ENCODE data around the gene RIMS1.

RIMS1 gene

DNA sequence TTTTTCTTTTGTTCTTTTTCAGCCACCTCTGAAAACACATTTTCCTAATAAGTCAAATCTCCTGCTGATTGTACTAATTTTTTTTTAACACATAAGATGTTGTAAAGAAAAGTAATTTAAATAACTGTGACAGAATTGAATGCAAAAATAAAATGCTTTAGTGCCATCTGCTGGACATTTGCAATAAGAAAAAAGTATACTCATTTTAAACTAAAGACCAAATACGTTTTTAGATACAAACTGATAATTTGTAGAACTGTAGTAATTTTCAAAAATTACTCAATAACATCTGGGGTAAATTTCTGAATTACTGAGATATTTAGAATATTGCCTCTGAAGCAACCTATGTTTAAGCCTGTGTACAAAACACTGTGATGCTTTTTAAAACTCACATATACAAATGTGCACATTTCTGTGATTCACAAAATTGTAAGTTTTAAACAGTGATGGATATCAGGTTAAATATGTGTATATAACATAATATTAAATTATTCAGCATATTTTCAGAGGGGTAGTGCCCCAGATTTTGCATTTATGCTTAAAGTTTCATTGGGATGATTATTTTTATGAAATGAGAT, 198.7 kb downstream of the RIMS1 start:
- no peak for DNase-seq (ENCODE audit: low read depth)

DNA sequence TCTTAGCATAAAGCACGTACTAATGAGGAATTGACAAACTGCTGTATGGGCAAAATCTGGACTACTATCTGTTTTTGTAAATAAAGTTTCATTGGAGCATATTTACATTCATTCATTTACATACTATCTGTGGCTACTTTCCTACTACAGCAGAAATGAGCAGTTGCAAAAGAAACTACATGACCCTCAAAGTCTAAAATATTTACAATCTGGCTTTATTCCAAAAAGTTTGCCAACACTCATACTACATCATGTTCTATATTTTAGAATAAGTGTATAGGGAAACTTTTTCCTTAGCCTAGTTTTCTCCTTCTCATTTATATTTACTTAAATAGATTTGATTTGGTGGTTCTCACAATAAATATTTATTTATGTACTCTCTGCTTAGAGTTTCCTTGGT, 208.2 kb downstream of the RIMS1 start:
- no peak for DNase-seq (ENCODE audit: low read depth)

DNA sequence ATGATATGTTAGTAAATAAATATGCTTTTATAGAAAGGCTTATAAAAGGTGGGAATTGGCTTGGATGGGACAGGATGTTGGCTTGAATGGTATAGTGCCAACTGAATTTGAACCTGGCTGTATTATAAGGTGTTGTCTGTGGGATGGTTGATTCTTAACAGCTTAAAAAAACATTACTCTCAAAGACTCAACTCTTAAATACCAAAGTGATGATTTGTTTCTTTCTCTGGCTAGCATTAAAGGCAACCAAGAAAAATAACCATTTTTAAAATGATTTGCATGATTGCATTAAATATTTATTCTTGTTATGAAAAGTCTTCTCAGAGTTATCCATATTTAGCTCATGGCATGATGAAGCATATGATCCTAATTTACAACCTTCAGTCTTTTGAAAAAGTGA, 216.2 kb downstream of the RIMS1 start:
- DNase-seq (ENCODE audit: low read depth): no peak

DNA sequence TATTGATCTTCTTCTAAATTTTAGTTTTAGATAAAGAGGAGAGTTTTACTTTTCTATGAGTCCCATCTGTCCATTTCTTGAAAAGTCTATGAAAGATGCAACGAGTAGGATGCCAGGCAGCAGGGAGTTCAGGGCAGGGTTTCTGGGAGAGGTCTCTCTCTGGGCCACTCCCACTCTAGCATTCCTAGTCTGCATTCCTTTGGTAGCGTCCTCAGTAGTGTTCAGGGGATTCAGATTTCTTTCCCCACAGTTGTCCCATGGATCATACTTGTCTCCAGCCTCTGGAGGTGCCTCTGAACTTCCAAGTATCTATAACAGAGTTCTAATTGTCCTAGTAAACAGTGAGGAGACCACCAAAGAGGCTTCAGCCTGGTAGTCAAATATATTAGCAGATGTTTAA, 225.3 kb downstream of the RIMS1 start:
- no peak for DNase-seq (ENCODE audit: low read depth)

DNA sequence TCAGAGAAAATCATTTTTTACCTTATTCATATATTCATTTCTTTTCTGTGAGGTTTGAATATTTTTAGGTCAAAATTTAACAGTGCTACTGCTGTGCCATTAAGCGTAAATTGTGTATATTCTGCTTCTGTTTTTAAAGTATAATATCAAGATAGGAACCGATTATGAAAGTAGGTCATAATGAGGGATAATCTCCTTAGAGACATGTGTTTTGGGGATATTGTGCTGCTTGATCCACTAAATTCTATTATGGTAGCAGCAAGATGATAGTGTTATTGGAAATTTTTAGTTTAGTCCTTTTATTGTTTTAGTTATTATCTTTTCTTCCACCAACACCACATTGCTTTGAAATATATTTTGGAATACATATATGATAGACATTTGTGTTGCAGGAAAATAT, 244.0 kb downstream of the RIMS1 start:
- DNase-seq (ENCODE audit: low read depth): no peak

DNA sequence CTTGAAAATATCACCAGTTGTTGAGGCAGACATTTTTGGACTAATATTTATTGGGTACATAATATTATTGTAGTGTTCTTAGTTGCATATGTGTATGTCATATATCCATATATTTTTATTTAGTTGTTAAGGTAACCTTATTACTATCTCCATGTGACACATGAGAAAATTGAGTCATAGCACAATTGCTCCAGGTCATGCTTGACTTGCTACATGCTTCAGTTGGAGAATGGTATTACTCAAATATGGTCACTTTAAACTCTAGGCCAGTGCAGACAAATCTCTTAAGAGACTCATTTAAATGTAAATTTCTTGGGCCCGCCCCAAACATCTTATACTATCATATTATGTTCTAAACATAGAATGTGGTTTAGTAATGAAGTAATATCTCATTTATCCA, 246.1 kb downstream of the RIMS1 start:
- no peak for DNase-seq (ENCODE audit: low read depth)

DNA sequence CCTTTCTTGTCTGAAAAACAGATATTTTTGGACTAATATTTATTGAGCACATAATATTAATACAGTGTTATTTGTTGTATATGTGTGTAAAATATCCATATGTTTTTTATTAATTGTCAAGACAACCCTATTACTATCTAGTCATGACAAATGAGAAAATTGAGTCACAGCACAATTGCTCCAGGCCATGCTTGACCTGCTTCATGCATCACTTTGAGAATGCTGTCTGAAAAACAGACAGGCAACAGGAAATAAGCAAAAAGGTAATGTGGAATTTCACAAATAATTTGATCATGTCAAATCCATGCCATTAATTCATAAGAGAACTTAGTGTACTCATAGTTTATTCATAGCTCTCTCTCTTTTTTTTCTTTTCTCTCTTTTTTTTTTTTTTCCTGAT, 246.5 kb downstream of the RIMS1 start:
- DNase-seq (ENCODE audit: low read depth): no peak

DNA sequence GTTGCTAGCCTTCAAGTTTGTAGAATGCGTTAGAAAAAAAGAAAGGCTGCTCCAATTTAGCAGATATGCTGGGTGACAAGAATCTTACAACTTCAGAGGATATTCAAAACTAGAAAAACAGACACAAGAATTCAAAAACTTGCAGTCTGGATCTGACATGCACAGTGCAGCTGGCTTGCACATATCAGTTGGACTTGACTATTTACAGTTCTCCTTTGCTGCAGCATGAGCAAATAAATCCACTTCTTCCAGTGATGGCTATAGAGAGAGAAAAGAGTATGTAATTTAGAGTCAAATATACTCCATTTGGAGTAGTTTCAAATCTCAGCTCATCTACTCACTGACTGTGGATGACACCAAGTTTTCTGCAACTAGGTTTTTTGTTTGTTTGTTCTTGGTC, 247.0 kb downstream of the RIMS1 start:
- no peak for DNase-seq (ENCODE audit: low read depth)

DNA sequence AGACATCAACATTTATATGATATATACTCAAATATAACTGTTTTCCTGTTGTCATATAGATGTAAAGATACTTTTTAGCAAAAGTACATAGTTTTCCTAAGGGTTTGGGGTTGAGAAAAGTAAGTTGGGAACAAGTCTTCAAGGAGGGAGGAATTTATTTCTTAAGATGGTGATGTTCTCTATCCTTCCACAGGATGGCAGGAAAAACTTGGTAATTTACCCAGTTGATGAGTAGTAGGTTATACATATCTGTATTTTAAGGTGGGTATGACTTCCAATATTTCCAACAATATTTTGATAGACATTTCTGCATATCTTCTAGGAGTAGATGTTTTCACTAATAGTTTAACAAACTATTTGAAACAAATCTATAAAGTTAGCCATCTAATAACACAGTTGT, 254.4 kb downstream of the RIMS1 start:
- DNase-seq (ENCODE audit: low read depth): no peak

DNA sequence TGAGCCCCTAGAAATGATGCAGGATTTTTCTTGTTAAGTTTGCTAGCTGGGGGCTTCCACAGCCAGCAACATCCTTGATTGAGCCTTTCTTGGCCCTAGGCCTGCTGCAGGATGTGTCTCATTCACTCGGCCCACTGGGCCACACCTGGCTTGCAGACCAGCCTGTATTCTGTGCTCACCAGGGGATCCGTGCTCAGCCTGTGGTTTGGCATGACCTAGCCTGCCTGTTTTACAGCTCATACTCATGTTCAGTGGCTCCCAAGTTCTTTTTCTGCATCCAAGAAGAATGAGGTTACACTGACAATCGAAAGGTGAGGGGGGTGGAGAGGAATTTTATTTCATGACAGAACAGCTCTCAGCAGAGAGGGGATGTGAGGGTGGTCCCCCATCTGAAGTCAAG, 263.4 kb downstream of the RIMS1 start:
- DNase-seq (ENCODE audit: low read depth): no peak

DNA sequence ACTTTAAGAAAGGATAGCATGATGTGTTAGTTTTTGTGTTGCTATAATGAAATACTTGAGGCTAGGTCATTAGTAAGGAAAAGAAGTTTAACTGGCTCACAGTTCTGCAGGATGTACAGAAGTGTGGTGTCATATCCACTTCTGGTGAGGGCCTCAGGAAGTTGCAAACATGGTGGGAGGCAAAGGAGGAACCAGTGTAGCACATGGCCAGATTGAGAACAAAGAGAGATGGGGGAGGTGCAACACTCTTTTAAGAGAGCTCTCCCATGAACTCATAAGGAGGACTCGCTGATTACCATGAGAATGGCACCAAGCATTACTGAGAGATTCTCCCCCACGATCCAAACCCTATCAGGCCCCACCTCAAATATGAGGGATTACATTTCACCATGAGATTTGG, 265.4 kb downstream of the RIMS1 start:
- DNase-seq (ENCODE audit: low read depth): no peak

DNA sequence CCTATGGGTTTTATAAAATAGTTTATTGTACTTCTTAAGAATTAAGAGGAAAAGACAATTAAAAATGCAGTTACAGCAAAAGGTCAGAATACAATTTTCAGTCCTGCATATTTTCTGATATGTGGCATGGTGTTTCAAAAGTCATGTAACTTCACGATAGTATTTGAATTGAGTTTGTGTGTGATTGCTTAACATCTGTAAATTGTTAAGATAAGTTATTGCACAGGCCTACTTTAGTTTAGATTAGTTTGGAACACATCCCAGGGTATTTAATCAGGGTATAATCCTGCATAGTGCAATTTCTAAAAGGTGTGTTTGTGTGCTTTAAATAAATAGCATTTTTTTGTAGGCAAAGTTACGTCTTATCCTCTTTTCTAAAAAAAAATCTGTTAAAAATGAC, 289.6 kb downstream of the RIMS1 start:
- DNase-seq (ENCODE audit: low read depth): no peak

DNA sequence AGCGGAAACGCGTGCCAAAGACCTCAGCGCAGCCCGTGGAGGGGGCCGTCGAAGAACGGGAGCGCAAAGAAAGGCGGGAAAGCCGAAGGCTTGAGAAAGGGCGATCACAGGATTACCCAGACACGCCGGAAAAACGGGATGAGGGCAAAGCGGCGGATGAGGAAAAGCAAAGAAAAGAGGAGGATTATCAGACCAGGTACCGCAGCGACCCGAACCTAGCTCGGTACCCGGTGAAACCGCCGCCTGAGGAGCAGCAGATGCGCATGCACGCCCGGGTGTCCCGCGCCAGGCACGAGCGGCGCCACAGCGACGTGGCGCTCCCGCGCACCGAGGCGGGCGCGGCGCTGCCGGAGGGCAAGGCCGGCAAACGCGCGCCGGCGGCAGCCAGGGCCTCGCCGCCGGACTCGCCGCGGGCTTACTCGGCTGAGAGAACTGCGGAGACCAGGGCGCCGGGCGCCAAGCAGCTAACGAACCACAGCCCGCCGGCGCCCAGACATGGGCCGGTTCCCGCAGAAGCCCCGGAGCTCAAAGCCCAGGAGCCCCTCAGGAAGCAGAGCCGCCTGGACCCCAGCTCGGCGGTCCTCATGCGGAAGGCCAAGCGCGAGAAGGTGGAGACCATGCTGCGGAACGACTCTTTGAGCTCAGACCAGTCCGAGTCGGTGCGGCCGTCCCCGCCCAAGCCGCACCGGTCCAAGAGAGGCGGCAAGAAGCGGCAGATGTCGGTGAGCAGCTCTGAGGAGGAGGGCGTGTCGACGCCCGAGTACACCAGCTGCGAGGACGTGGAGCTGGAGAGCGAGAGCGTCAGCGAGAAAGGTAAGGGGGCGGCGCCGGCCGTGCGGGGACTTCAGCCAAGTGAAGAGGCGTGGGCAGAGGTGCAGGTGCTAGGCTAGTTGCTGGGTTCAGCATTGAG, 296.2 kb downstream of the RIMS1 start:
- DNase-seq (ENCODE audit: low read depth): no peak

DNA sequence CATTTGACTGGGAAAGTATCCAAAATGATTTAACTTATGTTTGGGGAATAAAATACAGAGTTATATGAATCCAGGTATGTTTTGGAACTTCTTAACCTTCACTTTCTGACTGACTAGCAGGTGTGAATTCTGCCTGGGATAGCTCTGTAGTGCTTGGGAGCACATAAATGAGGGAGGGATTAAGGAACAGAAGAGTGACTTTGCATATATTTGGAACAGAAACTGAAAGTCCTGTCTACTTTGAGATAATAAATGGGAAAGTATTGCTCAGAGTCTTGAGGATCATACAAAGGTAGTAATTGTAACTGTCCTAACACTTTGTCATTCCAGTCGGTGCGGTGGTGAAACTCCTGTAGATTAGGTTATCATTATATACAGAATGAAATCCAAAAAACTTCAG, 317.6 kb downstream of the RIMS1 start:
- no peak for DNase-seq (ENCODE audit: low read depth)

DNA sequence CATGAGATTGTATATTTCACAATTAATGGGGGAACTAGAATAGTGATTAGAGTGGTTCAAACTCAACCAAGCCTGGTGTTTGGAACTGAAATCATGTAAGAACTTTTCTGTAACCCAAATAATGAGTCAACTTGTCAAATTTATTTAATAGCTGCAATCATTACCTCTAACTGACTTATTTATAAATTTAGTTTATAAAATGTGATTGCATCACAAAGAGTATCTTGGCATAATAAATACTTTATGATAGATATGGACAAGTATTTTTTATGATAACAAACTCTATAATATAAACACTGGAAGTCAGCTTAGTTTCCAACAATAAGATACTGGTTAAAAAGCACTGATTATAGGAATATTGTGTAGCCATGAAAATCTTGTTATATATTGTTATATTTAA, 319.1 kb downstream of the RIMS1 start:
- DNase-seq (ENCODE audit: low read depth): no peak

DNA sequence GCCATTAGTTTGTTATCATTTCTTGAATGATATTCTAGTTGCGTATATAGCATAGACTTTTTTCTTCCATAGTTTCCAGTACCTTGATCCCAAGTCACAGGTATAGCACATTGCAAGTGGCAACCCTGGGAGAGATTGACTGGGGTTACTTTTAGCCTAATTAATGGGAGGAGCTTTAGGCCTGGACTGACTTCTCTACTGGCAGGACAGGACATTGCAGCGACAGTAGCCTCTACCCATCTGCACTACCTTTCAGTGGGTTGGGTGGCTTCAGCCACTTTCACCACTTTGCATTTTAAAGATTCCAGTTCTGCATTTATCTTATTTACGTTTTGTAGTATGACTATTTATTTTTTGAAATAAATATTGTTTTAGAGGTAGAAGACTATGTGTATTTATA, 320.3 kb downstream of the RIMS1 start:
- no peak for DNase-seq (ENCODE audit: low read depth)

DNA sequence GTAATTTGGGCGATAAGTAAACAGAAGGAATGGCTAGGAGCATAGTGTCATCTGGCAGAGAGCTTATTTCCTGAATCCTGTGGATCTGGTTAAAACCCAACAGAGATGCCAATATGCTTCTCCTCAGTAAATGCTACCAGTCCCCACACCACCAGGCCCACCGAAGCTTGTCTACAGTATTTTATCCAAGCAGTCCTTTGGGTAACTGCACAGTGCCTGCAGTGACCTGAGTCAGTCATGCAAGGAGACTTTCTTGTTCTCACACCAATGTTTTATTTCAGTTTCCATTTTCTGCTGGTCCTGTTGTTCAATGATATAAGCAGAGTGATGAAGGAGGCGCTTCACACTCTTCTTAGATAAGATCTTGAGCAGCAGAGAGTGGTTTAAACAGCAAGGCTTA, 326.3 kb downstream of the RIMS1 start:
- no peak for DNase-seq (ENCODE audit: low read depth)

DNA sequence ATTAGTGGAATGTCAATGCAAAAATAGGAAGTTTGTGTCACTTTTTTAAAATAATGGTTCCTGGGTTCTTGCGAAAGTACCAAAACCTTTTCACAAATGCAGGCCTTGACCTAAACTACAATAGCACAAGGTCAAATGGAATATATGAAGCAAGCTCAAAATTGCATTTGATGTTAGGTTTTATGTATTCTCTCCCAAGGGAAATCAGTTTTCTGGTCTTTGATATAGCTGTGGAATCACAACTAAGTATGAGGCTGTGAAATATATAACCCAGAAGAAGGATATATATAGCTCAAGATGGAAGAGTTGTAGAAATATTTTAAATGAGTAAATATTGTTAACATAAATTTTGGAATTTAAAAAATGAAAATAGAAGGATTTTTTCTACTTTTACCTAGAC, 327.3 kb downstream of the RIMS1 start:
- DNase-seq (ENCODE audit: low read depth): no peak

DNA sequence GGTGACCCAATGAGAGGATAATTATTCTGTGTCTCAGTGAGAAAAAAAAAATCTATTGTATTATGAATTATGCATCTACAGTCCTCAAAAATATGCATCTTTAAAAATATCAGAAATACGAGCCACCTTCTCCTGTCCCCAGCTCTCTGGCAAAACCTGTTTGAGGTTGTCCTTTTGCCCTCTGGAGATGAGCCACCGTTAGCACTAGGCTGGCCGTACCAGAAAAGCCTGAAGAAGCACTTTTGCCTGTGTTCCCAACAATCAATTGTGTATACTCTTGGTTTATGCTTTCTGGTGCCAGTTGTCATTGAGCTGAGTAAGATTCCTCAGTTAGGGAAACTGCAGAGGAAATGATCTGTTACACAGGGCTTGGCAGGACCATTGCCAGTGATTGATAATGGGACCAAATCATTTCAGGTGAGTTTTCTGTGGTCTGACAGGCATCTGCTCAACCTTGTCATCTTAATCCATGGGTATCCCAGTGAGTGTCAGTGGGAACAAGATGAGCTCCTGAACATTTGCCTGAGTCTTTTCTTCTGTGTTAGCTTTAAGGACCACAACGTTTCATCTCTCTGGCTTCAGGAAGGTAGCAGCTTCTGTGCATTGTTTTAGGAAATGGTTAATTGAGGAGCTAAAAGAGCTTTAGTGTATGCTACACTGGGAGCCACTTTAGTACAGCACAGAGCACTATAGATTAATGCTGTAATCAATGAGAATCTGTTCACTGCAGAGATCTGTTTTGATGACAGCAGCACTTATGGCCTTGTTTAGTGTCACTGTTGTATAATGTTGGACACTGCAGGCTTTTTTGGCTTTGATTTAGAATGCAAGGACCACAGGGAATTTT, 330.1 kb downstream of the RIMS1 start:
- no peak for DNase-seq (ENCODE audit: low read depth)

DNA sequence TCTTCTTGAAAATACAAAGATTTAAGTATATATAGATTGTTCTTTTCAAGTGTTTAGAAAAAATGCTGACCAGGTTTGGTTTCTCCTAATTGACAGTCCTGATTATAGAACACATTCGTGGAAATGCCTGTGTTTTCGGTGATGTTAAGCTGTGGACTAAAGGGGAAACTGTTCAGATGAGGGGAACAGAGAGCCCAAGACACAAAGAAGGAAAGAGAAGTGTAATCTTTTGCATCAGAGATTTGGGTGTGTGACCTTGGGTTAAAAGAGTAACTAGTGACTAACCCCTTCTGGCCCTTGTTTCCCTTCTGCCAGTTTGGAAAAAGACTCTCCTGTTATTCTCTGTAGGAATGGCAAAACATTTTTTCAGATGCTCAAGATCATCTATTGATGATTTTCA, 331.3 kb downstream of the RIMS1 start:
- no peak for DNase-seq (ENCODE audit: low read depth)

DNA sequence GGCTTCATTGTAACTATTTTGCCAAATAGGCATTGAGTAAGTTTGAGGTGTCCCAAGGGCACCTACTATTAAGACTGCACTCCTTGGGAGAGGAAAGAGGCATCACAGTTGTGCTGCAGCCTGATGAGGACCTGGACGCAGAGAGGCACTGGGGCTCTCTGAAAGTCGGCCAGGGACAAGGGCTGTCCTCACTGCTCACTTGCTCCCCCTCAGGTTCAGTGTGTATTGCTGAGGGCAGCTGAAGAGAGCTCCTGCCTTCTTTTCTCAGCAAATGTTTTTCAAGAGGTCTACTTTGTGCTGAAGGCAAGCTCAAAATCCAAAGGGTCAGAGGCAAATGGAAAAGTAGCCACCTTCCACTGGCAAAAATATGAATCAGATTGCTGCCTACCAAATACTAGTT, 331.8 kb downstream of the RIMS1 start:
- DNase-seq (ENCODE audit: low read depth): no peak

DNA sequence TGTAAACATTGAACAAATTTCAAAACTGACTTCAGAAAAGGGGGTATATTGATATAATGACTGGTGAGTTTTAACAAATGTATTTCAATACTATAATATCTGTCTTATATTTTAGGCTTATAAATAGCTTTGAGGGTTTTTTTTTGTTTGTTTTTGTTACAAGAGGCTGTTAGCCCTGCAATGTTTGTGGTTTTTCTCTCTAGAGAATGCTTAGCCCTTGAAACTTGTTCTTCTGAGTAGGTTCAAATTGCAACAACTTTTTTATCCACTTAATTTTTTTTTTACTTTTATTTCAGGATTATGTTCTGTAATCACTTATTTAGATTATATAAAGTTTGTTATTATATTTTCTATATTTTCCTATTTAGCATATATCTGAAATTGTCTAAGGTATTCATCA, 333.2 kb downstream of the RIMS1 start:
- no peak for DNase-seq (ENCODE audit: low read depth)

DNA sequence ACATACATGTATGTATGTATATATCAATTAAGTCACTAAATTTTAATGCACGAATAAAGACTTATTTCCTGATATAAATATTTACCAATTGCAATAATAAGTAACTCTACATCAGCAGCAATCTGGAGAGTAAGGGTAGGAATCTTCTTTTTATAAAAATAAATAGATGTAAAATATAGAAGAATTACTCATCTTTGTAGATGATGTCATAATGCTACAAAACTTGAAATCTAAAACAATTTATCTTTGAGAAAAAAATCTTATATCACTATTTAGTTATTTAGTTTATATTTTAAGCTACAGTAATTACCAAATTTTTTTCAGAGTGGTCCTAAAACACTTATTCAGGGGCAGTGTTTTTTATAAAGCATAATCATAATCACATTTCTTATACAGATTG, 351.7 kb downstream of the RIMS1 start:
- DNase-seq (ENCODE audit: low read depth): no peak

Measured in stimulated activated CD8-positive, alpha-beta memory T cell treated with anti-CD3 and anti-CD28 coated beads, Interleukin-4, amount 100 ng/mL, for 24 hours (primary cell).